IMR-90 (cell line): ENCODE data around the gene SSTR1.

Source experiments
- CEBPB ChIP-seq: IDR thresholded peaks from 2 replicates; pipeline ENCODE4 v1.6.1; 2012; ENCODE audit warnings: low read depth, low read length, improper control_type of control experiment
- CHD1 ChIP-seq: IDR thresholded peaks from 2 replicates; pipeline ENCODE4 v1.6.1; 2012; ENCODE audit warnings: low read depth, low read length, improper control_type of control experiment
- CTCF ChIP-seq: conservative IDR thresholded peaks from 2 replicates; pipeline ENCODE4 v1.5.1; 2012; ENCODE audit warnings: mild to moderate bottlenecking, low read depth, low read length, improper control_type of control experiment
- MXI1 ChIP-seq: IDR thresholded peaks from 2 replicates; pipeline ENCODE4 v1.6.1; 2012; ENCODE audit warnings: low read depth, mild to moderate bottlenecking, low read length, moderate library complexity, borderline replicate concordance
- POLR2A ChIP-seq: IDR thresholded peaks from 2 replicates; pipeline ENCODE4 v1.6.1; 2012; ENCODE audit warnings: mild to moderate bottlenecking, low read depth, low read length
- RAD21 ChIP-seq: IDR thresholded peaks from 2 replicates; pipeline ENCODE4 v1.6.1; 2012; ENCODE audit warnings: low read length, improper control_type of control experiment
- RCOR1 ChIP-seq: IDR thresholded peaks from 2 replicates; pipeline ENCODE4 v1.6.1; 2012; ENCODE audit warnings: mild to moderate bottlenecking, low read length, improper control_type of control experiment; ENCODE audit not compliant: insufficient replicate concordance
- RFX5 ChIP-seq: IDR thresholded peaks from 2 replicates; pipeline ENCODE4 v1.8.0; 2012; ENCODE audit warnings: low read depth, mild to moderate bottlenecking, low read length, moderate library complexity
- SMC3 ChIP-seq: fragments of 150-350 bp; IDR thresholded peaks from 2 replicates; pipeline ENCODE4 v1.6.1; 2016; ENCODE audit warnings: low read depth, mild to moderate bottlenecking, antibody characterized with exemption, low read length, moderate library complexity

DNA sequence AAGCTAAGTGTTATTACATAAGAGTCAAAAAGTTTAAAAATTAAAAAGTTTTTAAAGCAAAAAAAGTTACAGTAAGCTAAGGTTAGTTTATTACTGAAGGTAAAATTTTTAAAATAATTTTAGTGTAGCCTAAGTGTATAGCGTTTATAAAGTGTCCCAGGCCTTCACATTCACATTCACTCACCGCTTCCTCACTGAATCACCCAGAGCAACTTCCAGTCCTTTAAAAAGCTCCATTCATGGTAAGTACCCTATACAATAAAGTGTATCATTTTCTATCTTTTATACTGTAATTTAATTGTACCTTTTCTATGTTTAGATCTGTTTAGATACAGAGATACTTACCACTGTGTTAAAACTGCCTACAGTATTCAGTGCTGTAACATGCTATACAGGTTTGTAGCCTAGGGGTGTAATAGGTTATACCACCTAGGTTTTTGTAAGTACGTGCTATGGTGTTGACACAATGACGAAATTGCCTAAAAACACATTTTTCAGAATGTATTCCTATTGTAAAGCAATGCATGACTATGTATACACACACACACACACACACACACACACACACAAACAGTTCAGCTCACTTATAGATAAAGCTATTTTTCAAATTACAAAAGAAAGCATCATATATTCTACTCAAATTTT, 44.5 kb downstream of the SSTR1 start:
- TF ChIP-seq CTCF (no peak), POLR2A (no peak), CHD1 (no peak), CEBPB (no peak), SMC3 (no peak), RAD21 (no peak), RCOR1 (no peak), RFX5 (no peak), MXI1 (no peak)
